ENCODE data around the gene KLK11.

GRCh38 chr19:50978772-50979390, 47.5 kb downstream of the KLK11 start:
- no peak for TF ChIP-seq EZH2phosphoT487 (IDR thresholded peaks at IDR 0.05; ENCODE audit: insufficient read depth, low read depth)
- TF ChIP-seq EZH2 (IDR thresholded peaks at IDR 0.05; ENCODE audit: insufficient read depth, poor library complexity, severe bottlenecking) = no peak
